Measurements from ENCODE around the gene STARD9. TPM values are rescaled to one million over a fixed set of nuclear protein-coding genes. Genes with fewer than 3 reads are reported as not detected.

The STARD9 gene
- polyA plus RNA-seq, 3 donors, result 0.39 TPM; not detected in 2

DNA sequence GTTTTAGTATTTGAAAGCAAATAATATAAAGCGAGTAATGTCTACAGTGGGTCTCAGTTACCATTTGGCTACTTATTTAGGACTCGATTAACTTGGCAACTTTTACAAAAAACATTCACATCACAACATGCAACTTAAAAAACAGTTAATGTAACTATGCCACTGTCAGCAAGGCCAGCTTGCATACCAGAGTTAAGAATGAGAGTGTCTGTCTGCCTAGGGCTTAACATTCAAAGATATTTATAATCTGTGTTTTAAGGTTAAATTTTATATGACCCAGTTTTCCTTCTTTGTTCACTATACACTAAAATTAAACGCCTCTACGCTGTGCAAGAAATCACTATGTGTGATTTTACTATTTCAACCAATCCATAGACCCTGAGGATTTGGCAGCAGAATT, 166.7 kb downstream of the STARD9 start:
- no peaks in the 10 kb centered on the region for H3K27me3 Mint-ChIP-seq (ENCODE audit: low read depth in 3 of 3)
- peaks cover 5% of the 10 kb centered on the region for H3K4me1 Mint-ChIP-seq
- no peaks in the 10 kb centered on the region for H4K20me1 ChIP-seq (ENCODE audit: insufficient read depth, low read length)
- WGBS (ENCODE audit: insufficient coverage), result no CpG with 5 or more reads among the region's 4 CpGs
- no peak overlapping the region for H3K27ac Mint-ChIP-seq
- peaks cover 5 to 6% of the 10 kb centered on the region in 2 donors for H3K4me1 ChIP-seq (ENCODE audit: control insufficient read depth in 1 of 2, insufficient read depth in 2 of 2, low read length in 2 of 2)
- no peak for DNase-seq
- no peaks in the 10 kb centered on the region for H3K9me3 ChIP-seq (replicated peaks in 1 of 2; ENCODE audit: control insufficient read depth in 1 of 2, insufficient read depth in 1 of 2, low read length in 2 of 2)
- peaks cover 9 to 55% of the 10 kb centered on the region in 2 donors for H3K36me3 ChIP-seq (replicated peaks in 1 of 2; ENCODE audit: control insufficient read depth in 1 of 2, insufficient read depth in 2 of 2, low read length in 2 of 2)
- H3K9ac ChIP-seq (ENCODE audit: insufficient read depth, low read length, poor library complexity, severe bottlenecking), result no peak overlapping the region
- no peak overlapping the region for H3K4me3 Mint-ChIP-seq
- H3K4me2 ChIP-seq (replicated peaks; ENCODE audit: extremely low read depth, low read length, poor library complexity, severe bottlenecking), result no peak overlapping the region
- intact Hi-C loops (cut with micrococcal nuclease), result no loop called here
- H3K27ac ChIP-seq (ENCODE audit: low read depth in 1 of 2, low read length in 2 of 2), result no peak overlapping the region
- H3K27me3 ChIP-seq (ENCODE audit: control insufficient read depth in 2 of 2, insufficient read depth in 2 of 2, low read length in 2 of 2), result no peaks in the 10 kb centered on the region
- H3K36me3 Mint-ChIP-seq, result peaks cover 32 to 39% of the 10 kb centered on the region in 2 donors
- H3K9me3 Mint-ChIP-seq, result no peaks in the 10 kb centered on the region
- H3K4me3 ChIP-seq (replicated peaks in 1 of 3; ENCODE audit: low read depth in 2 of 3, low read length in 3 of 3), result no peak overlapping the region
- no peaks in the 10 kb centered on the region for H3K79me2 ChIP-seq (ENCODE audit: insufficient read depth, low read length)
- no peak overlapping the region for H2AFZ ChIP-seq (ENCODE audit: insufficient read depth, low read depth, low read length, poor library complexity, severe bottlenecking)
- no peak for TF ChIP-seq CTCF (IDR thresholded peaks at IDR 0.05)

DNA sequence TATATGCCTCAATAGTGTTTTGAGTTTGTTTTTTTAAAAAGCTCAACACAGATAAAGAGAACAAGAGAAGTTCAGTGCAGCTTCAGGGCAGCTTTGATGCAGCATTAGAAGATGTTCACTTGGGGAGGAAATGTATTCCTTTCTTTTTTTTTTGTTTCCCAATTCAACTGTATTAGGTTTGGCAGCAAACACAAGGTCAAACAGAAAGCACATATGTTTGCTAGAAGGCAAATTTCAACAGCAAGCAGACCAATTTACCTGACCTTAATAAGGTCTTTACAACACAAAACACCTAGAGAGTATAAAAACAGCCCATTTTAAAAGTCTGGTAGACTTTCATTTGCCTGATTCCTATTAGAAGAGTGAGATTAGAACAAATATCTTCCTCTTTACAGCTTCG, 168.8 kb downstream of the STARD9 start:
- Histone ChIP-seq H3K9ac (ENCODE audit: insufficient read depth, low read length, poor library complexity, severe bottlenecking) (no peak overlapping the region), H4K20me1 (ENCODE audit: insufficient read depth, low read length) (no peaks in the 10 kb centered on the region), H3K4me2 (replicated peaks; ENCODE audit: extremely low read depth, low read length, poor library complexity, severe bottlenecking) (no peak overlapping the region), H3K27me3 (ENCODE audit: control insufficient read depth in 2 of 2, insufficient read depth in 2 of 2, low read length in 2 of 2) (no peaks in the 10 kb centered on the region), H3K27ac (ENCODE audit: low read depth in 1 of 2, low read length in 2 of 2) (no peak overlapping the region), H3K36me3 (replicated peaks in 1 of 2; ENCODE audit: control insufficient read depth in 1 of 2, insufficient read depth in 2 of 2, low read length in 2 of 2) (peaks cover 9 to 57% of the 10 kb centered on the region in 2 donors), H2AFZ (ENCODE audit: insufficient read depth, low read depth, low read length, poor library complexity, severe bottlenecking) (no peak overlapping the region), H3K9me3 (replicated peaks in 1 of 2; ENCODE audit: control insufficient read depth in 1 of 2, insufficient read depth in 1 of 2, low read length in 2 of 2) (no peaks in the 10 kb centered on the region), H3K4me1 (ENCODE audit: control insufficient read depth in 1 of 2, insufficient read depth in 2 of 2, low read length in 2 of 2) (no peaks in the 10 kb centered on the region), H3K79me2 (ENCODE audit: insufficient read depth, low read length) (no peaks in the 10 kb centered on the region), H3K4me3 (replicated peaks in 1 of 3; ENCODE audit: low read depth in 2 of 3, low read length in 3 of 3) (no peak overlapping the region)
- H3K27ac Mint-ChIP-seq, result no peak overlapping the region
- TF ChIP-seq CTCF (IDR thresholded peaks at IDR 0.05), result no peak
- intact Hi-C loops (cut with micrococcal nuclease), result no loop called here
- DNase-seq, result no peak
- H3K27me3 Mint-ChIP-seq (ENCODE audit: low read depth in 3 of 3), result no peaks in the 10 kb centered on the region
- H3K4me1 Mint-ChIP-seq, result no peaks in the 10 kb centered on the region
- peaks cover 39 to 43% of the 10 kb centered on the region in 2 donors for H3K36me3 Mint-ChIP-seq
- WGBS (ENCODE audit: insufficient coverage), result no CpG with 5 or more reads among the region's 1 CpG
- H3K4me3 Mint-ChIP-seq, result no peak overlapping the region
- H3K9me3 Mint-ChIP-seq, result no peaks in the 10 kb centered on the region
